HFF-Myc (cell line): Measurements from ENCODE around the gene ATR.
"Not testable (repeated sequence)": the region's sequence is repeated elsewhere in the genome, so short reads cannot be mapped to it uniquely, and the experiment has no call there.

ENCODE experiments used
- DNase-seq: peaks from one replicate; pipeline ENCODE4 v3.0.0-alpha.2; 2011; ENCODE audit warnings: low read depth; ENCODE audit errors: extremely low read depth
- H3K4me3 ChIP-seq: replicated peaks from 2 replicates; pipeline ENCODE4 v1.5.1; 2011; ENCODE audit warnings: low read depth, mild to moderate bottlenecking, control low read depth, low read length
- TF ChIP-seq, protein P1 (sequence below): IDR thresholded peaks from 2 replicates; pipeline ENCODE4 v1.5.1; 2012; ENCODE audit warnings: mild to moderate bottlenecking, low read depth, low read length, control low read depth; ENCODE audit errors: missing control alignments

The ATR gene

DNA sequence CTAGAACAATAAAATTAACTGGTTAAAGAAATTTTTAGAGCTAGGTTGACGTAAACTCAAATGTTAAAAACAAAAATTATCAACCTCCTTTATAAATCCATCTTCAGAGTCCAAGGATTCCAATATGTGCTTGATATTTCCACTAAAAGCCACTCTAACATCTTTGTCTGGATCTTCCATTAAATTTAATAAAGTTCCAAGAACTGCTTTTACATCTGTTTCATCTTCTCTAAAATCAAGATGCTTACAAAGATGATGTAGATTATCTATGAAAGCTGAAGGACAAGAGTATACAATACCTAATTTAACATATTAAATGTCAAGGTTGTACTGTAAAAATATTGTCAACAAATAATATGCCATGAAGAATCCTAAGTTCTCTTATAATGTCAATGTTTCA, 24.8 kb downstream of the ATR start:
- TF ChIP-seq, protein P1, sequence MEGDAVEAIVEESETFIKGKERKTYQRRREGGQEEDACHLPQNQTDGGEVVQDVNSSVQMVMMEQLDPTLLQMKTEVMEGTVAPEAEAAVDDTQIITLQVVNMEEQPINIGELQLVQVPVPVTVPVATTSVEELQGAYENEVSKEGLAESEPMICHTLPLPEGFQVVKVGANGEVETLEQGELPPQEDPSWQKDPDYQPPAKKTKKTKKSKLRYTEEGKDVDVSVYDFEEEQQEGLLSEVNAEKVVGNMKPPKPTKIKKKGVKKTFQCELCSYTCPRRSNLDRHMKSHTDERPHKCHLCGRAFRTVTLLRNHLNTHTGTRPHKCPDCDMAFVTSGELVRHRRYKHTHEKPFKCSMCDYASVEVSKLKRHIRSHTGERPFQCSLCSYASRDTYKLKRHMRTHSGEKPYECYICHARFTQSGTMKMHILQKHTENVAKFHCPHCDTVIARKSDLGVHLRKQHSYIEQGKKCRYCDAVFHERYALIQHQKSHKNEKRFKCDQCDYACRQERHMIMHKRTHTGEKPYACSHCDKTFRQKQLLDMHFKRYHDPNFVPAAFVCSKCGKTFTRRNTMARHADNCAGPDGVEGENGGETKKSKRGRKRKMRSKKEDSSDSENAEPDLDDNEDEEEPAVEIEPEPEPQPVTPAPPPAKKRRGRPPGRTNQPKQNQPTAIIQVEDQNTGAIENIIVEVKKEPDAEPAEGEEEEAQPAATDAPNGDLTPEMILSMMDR: no peak
- no peak for DNase-seq
- H3K4me3 ChIP-seq: no peak overlapping the region

DNA sequence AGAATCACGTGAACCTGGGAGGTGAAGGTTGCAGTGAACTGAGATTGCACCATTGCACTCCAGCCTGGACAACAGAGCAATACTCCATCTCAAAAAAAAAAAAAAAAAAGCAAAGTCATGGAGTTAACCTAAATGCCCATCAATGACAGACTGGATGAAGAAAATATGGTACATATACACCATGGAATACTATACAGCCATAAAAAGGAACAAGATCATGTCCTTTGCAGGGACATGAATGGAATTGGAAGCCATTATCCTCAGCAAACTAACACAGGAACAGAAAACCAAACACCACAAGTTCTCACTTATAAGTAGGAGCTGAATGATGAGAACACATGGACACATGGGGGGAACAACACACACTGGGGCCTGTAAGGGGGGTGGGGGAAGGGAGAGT, 26.0 kb downstream of the ATR start:
- not testable (repeated sequence) for H3K4me3 ChIP-seq, DNase-seq

DNA sequence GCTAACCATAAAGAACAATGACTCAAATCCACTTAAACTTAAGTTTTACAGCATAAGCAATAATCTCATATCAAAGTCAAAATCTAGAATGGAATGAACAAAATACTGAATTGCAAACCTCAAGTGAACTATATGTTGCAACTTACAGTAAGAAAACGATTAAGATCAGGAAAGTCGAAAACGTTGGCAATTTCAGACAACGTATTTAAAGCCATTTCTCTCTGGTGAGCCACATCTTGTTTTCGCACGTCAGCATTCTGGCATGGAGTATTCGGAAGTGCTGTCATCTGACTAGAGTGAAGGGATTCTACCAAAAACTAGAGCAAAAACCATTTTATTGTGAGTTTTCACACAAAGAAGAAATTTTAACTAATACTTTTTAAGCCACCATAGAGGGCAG, 28.5 kb downstream of the ATR start:
- H3K4me3 ChIP-seq: no peak overlapping the region
- TF ChIP-seq, protein P1: no peak
- DNase-seq: no peak

DNA sequence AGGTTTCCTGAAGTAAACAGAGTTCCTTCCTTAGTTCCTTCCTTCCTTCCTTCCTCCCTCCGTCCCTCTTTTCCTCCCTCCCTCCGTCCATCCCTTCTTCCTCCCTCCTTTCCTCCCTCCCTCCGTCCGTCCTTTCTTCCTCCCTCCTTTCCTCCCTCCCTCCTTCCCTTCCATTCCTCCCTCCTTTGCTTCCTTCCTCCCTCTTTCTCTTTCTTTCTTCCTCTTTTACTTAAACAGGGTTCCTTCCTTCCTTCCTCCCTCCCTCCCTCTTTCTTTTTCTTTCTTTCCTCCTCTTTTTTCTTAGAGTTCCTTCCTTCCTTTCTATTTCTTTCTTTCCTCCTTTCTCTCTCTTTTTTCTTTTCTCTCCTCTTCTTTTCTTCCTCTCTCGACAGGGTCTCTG, 35.2 kb downstream of the ATR start:
- DNase-seq: no peak
- no peak overlapping the region for H3K4me3 ChIP-seq
- TF ChIP-seq, protein P1: no peak

DNA sequence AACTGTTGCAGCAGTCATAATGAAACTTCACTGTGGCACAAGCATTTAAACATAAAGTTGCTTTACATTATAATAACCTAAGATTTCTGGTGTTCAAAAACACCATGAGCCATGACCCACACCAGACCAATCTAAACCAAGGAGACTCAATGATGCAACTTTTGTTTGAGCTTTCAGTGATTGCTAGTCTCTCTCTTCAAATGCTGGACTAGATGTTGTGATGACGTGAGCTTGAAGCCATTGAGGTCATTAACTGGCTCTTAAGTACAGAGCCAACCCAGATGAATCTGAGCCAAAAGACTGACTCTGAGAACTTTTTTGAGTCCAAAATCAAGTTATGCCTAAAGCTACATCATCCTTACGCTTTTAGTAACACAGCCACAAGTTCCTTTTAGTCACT, 36.5 kb downstream of the ATR start:
- TF ChIP-seq, protein P1: no peak
- no peak for DNase-seq
- no peak overlapping the region for H3K4me3 ChIP-seq

DNA sequence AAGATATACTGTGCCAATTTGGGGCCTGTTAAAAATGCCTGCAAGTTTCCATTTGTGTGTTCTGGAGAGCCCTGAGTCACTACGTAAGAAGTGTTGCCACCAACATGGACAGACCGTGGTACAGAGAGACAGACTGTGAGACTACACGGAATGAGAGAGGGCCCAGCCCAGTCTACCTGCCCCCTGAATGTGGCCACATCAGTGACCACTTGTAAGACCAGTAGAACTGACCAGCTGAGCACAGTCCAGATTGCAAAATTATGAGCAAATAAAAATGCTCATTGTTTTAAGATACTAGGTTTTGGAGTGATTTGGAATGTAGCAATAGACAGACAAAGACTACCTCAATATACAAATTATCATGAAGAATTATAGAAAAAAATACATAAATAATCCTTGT, 42.0 kb downstream of the ATR start:
- no peak for DNase-seq
- TF ChIP-seq, protein P1: no peak
- no peak overlapping the region for H3K4me3 ChIP-seq

DNA sequence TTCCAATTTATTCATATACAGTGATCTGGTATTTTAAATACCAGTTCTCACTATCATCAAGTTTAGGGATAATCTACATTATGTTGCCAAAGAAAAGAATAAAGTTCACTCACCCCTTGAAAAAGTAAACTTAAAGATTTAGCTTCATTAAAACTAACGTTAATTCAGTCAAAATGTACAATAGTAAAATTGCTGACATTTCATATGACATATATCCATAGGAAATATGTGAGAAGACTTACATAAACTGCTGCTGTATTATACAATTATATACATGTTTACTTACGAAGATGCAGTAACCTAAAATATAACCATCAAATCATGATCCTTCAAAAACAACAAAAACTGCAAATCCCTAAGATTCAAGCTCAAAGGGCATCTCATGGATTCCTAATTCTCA, 44.0 kb downstream of the ATR start:
- no peak for DNase-seq
- TF ChIP-seq, protein P1: no peak
- H3K4me3 ChIP-seq: no peak overlapping the region
